Pulmonary artery endothelial cell (primary cell): ENCODE data around the gene LDB3. TPM values are rescaled to one million over a fixed set of nuclear protein-coding genes. Genes with fewer than 3 reads are reported as not detected.
A peak's percentile ranks its signal among the peaks of the same experiment; 100 is the strongest.
"Not testable (repeated sequence)": the region's sequence is repeated elsewhere in the genome, so short reads cannot be mapped to it uniquely, and the experiment has no call there.

Experiments
- DNase-seq: peaks from one replicate; pipeline ENCODE4 v3.0.0-alpha.2; 2011; ENCODE audit warnings: low read depth, low spot score
- total RNA-seq: library from RNA; depleted of rRNA; stranded (reverse); fragments of >200 nt; gene quantifications from 2 replicates; pipeline ENCODE4 v1.2.3, GENCODE V29; 2014

Gene LDB3
- total RNA-seq, 1 donor from 2014 or later, result not detected

DNA sequence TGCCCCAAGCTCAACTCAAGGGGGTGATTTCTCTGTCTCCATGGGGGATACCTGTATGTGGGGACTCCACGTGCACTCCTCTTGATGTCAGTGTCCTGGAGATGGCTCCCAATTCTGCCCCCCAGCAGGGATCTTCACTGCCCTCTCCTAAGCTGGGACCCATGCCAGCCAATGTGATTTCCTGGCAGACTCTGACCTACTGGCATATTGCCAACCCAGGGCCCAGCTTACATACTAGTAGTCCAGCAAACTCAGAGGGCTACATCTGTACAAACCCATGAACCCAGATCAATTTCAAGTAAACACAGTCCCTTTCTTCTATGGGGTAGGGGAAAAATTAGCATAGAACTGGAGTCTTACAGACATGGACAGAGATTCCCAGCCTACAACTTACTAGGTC is 61.9 kb downstream of the LDB3 start:
- no peak for DNase-seq

DNA sequence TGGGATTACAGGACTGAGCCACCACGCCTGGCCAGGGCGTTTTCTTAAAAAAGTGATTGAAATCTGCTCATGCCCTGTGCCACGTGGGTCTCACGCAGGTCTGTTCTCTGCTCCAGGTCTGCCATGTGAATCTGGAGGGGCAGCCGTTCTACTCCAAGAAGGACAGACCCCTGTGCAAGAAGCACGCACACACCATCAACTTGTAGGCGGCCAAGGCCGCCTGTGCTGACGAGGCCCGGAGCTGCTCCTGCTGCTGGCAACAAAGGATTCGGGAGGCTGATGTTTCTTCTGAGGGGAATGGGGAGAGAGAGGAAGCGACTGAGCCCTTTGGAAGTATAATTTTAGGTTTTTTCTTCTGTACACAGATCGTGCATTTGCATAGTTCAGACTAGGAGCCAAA is 64.5 kb downstream of the LDB3 start:
- DNase-seq, result no peak

DNA sequence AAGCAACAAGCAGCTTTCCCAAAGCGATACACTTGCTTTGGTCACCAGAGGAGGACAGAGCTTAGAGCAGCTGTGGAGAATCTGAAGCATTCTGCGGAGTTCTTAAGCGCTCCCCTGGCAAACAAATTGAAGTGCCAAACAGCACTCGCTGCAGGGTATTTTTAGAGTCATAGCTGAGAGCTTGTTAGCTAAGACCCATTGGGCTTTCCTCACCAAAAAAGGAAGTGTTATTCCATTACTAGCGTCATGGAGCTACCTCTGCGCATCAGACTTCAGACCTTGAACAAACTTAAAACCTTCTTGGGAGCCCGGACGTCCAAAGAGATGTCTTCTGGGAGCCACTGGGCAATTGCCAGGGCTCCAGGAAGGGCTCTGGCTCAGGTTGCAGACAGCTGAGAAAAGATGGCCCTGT is 65.0 kb downstream of the LDB3 start:
- no peak for DNase-seq

DNA sequence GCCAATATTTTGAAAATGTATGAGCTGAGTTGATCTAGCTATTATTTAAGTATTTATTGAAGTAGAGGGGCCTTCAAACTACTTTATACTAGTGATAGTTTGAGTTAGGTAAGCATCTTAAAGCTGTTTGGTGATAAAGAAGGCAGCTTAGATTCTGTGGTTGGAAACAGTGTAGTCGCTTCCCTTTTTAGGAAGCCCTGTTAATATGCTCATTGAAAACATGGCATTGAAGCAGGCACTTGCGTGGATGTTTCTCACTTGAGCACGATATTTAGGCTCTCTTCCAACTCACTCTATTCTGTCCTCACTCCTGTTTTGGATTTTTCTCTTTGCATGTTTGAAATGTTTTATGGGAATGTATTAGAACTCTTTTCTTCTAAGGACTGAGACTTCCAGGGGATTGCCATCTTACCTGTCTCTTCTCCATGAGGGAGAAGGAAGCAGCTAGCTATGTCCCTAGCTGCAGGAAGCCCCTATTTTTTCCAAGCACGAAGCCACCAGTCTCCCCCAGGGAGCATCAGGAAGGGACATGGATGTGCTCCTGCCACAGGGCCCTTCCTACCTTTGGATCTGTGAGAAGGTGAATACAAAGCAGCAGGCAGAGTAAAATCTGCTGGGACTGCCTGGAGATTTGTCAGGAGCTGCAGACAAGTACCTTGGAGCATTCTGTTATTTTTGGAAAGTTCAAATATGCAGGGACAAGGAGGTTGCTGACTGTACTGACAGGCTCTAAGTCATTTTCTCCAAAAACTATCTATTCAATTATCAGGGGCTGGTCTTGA is 66.1 kb downstream of the LDB3 start:
- no peak for DNase-seq

DNA sequence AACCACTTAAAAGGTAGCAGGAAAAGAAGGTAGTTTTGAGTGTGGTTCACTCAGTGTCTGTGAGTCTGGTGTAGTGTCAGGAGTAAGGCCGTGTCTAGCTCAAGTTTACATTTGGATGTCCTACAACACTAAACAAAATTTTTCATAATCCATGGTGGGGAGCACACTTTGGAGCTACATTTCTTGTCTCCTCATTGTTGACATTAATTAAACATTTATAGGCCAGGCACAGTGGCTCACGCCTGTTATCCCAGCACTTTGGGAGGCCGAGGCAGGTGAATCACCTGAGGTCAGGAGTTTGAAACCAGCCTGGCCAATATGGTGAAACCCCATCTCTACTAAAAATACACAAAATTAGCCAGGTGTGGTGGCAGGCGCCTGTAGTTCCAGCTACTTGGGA is 67.0 kb downstream of the LDB3 start:
- DNase-seq, result not testable (repeated sequence)

DNA sequence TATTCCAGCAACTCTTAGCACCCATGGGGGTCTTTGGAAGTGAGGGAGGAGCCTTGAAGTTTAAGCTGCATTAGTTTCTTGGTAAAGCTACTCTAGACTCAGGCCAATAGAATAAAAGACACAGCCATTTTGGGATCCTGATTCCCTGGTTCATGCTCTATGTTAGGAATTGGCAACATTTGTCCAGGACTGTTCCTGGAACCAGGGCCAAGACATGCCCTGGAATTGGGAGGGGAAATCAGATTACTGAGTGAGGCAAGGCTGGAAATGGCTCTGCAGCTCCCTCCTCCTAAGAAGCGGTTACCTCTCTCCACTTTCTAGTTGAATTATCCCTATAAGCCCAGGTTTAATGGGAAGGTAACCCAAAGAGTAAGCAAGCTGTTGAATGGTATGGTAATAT is 73.9 kb downstream of the LDB3 start:
- DNase-seq, result no peak

DNA sequence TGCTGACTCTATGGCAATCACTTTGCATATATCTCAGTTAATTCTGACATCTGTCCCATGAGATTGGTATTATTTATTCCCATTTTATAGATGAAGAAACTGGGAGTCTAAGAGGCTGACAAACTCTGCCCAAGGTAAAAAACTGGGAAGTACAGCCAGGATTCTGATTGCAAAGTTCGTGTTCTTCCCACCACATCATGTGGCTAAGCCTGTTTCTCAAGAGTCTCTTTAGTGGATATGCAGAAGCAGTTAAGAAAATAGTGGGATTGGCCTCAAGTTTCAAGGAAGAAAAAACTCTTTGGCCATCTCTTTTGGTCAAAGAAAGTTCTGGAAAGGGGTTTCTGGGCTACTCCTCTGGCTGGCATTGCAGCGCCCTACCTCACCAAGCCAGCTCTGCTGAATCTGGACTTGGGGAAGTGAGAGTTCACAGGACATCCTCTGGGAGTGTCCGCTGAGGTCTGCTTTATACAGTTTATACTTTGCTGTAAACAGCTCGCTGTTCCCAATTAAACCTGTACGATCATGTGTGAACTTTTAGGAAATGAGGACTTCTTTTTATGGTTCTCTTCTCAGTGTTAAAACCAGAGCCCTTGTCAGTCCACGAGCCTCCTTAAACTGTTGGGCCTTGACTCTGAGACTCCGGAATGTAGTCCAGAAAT is 75.9 kb downstream of the LDB3 start:
- no peak for DNase-seq

DNA sequence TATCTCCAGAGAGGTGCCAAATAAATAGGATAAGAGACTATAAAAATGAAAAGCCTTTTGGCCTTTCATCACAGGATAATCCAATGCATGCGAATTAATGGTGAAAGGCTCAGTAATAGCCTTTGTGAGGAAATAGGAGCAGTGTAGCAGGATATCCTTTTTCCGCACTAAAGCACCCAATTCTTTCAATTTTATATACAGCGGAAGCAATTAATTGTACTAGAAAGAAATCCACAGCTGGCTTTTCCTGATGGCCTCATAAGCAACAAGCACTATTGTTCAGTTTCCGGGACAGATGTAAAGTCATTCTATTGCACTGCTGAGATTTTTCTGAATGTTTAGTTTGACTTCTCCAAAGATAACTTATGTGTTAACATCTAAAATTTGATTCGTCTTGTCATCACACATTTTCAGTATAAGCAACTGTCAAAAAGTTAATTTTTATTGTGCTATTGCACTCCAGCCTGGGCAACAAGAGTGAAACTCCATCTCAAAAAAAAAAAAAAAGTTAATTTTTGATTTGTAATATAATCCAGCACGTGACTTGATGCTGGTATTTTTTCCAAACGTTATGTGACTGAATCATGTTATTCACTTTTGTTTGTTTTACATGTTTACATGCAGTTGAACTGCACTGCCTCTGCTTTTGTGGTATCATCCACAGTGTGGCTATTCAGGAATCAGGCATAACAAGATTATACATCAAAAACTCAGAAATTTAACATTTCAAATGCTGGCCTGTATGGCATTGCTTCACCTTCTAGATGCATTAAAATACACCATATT is 79.7 kb downstream of the LDB3 start:
- peak; percentile 81 for DNase-seq

DNA sequence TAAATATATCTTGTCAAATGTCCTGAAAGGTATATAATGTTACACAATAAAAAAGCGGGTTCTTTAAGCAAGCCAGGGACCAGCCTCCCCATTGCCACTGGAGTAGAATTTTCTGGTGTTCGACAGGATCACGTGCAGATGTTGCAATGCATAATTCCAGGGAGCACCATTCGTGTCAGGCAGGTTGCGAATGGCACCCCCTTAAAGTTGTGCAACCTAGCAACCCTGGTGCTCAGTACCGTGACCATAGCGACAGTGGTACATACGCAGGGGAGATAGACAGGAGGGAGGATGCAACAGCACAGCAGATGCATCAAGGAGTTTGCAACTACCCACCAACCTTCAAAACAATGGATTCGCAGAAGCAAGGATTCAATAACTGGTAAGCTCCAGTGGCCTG is 81.5 kb downstream of the LDB3 start:
- DNase-seq, result no peak

DNA sequence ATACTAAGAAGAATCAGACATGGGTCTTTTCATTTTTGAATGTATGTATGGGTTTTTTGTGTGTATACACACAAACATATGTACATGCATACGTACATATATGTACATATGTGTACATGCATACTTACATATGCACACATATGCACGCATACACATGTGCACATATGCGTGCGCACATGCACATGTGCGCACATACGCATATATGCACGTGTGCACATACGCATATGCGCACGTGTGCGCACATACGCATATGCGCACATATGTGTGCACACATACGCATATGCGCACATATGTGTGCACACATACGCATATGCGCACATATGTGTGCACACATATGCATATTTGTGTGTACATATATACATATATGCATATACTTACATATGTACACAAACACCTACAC is 83.2 kb downstream of the LDB3 start:
- no peak for DNase-seq

DNA sequence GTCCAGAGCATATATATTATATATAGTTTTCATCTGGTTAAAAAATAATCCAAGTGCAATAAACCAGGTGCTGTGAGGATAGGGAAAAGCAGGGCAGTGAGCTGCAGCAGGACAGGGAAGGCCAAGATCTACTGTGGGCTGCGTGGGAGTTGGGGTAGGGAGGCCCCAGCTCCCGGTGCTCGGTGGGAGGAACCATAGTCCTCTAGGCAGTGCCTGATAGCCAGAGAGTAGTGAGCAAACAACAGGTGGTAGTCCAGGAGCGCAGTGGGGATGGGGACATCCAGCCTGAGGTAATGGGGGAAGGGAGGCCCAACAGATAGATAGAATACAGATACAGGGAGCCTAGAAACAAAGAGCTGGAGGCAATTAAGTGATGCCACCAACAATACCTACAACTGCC is 84.0 kb downstream of the LDB3 start:
- no peak for DNase-seq

DNA sequence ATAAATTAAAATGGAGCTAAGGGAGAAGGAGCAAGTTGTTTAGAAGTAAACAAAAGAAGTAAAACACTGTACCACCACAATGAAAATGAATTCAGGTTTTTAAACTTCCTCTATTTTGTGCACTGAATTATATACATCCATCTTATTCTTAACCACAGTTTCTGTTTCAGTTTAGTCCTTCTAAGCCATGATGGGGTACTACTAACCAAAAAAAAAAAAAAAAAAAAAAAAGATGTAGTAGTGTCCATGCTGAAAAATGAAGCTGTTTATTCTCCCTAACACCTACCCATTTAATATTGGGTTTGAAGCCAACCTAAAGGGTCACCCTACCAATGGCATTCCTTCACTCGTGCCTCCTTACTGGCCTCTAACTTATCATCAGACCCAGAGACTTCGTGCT is 84.7 kb downstream of the LDB3 start:
- DNase-seq, result no peak

DNA sequence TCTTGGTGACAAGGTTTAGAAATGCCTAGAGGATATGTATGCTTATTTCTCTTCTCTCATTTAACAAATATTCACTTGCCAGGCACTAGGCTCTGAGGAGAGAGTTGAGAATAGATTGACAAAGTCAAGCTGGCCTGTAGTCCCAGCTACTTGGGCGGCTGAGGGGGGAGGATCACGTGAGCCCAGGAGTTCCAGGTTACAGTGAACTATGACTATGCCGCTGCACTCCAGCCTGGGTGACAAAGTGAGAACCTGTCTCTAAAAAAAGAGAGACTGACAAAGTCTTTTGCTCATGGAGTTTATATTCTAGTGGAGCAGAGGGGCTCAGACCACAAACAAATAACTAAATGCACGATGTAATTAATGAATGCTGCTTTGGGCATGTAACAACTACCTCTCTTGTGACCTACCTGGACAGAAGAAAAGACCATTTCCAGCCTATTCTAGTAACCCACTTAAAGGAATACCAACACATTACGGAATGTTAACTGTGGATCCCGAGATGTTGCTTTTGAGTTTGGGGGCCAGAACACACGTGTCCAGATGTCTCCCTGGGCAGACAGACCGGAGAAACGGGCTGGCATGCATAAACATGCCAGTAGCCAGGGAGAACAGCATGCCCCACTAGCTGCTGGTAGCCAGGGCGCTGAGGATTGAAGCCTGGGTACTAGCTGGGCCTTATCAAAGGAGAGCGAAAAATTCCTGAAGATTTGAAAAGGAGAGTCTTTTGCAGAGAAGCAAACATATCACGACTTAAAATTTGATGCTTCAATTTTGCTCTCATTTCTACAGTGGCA is 85.5 kb downstream of the LDB3 start:
- DNase-seq, result no peak

DNA sequence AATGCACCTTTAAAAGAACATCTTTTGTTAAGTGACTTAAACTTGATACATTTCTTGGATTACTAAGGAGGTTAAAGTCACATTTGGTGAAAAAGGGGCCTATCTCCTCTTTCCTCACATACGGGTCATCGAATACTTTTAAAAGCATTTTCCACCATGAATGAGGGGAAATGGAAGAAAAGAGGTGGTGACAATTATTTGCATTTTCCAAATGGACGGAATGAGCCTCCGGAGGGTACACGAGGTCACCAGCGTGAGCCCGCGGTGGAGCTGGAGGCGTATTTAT is 87.1 kb downstream of the LDB3 start:
- DNase-seq, result no peak

DNA sequence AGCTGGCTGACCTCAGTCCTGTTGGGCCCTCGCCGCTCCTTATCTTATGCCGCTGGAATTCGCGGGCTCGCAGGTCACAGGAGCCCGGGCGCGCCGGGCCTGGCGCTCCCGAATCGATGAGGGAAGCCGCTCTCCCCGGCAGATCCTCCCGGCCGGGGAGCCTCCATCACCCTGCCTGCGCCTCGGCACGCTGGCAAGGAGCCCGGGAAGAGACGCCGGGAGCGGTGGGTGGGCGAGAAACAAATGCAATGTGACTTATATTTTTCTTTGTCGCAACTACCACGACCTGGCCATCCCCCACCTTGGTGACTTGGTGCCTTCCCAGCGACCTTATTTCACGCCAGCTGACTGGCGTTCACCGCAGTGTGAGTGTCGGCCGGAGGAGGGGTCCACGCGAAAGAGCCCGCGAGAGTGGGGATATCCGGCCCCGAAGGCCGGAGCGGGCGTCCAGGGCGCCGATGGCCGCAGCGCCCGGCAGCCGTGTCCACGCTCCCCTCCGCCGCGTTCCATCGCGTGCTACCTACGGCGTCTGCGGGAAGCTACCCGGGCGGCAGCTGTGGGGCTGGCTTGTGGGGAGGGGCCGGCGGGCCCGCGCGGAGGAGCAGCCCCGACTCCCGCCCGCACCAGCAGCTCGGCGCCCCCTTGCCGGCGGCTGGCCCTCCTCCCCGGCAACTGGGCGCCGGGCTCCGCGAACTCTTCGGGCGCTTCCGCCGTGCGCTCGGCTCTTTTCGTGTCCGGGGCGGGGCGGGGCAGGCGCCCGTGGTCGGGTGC is 87.6 kb downstream of the LDB3 start:
- no peak for DNase-seq

DNA sequence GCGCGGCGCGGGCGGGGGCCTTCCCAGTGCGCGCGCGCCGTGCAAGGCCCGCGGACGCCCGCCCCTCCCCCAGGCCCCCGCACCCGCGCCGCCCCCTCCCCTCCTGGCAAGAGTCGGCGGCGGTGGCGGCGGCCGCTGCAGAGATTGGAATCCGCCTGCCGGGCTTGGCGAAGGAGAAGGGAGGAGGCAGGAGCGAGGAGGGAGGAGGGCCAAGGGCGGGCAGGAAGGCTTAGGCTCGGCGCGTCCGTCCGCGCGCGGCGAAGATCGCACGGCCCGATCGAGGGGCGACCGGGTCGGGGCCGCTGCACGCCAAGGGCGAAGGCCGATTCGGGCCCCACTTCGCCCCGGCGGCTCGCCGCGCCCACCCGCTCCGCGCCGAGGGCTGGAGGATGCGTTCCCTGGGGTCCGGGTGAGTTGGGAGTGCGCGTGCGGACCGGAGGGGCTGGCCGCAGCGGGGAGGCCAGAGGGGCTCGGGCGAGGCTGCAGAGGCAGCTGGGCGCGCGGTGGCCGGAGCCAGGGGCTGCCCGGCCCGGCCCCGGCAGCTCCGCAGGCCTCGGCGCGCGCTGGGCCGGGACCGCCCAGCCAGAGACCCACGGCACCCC is 88.3 kb downstream of the LDB3 start, which contains the start of gene BMPR1A:
BMPR1A (plus strand) TSS at position 109 of the 602 bp plus-strand sequence. CDS start 119,400 bp downstream, outside the sequence.
- DNase-seq, result no peak

DNA sequence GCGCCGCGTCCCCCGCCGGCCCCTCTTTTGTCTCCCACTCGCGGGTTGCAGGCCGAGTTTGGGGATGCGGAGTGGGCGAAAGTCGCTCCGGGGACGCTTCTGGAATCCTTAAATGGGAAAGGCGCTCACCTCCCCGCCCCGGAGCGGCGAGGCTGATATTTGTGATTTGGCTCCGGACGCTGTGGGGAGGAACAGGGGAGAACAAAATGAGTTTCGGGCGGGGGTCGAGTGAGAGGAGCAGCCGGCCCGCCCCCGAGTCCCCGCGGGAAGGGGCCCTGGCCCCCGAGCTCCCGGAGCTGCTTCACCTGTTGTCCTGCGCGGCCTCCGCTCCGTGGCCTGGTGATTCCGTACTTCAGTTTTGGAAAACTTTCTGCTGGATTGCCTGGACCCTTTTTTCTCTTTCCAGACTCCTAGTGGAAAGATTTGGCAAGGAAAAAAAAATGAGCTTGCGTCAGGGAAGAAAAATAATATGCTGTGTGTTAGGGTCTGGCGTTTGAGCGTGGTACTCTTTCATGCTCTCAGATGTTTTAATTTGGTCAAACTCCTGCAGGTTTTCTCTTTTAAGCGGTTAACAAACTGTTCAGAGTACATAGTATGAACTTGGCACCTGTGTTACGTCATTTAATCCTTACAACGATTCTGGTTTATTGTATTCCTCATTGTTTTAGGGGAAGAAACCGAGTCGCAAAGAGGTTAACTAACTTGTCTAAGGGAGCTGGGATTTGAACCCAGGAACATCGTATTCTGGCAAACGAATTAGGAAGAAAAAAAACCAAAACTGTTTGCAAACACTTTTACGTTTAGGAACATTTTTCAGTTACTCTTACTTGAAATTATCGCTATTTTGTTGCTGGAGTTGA is 89.0 kb downstream of the LDB3 start:
- no peak for DNase-seq

DNA sequence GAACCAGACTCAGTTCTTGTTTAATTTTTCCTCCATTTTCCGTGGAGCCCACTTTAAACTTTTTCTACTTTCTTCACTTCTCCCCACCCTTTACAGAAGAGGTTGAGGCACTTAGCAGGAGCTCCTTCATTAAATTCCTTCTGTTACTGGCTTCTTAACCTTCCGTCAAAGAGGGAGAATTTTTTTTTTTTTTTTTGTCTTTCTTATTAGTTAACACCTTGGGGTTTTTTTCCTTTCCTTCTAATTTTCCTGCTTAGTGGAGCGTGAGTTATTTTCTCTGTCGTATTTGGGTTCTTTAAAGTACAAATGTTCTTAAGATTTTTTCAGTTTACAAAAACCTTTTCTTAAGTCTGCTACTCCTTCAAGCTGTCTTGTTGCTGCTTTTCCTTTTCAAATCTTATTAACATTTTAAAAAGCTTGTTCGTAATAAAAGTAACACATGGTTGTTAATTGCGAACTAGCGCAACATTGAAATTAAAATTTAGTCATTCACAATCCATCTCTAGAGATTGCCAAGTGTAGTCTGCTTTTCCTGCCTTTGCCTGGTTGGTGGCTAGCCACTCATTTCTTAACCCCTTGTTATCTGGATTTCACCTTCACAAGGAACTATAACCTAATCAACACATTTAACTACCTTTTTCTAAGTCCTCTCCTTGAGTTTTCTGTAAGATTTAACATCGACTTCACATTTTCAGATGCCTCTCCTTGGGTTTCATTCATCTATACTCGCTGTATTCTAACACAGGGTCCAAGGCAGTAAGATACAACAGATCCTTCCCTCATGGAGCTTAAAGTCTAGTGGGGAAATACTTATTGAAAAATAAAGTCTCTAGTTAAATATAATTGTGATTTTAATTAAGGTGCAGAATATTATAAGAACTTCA is 90.1 kb downstream of the LDB3 start:
- DNase-seq, result no peak
